ENCODE results near the gene SMIM32.

SMIM32 gene

GRCh38 chr5:136190091-136190720 is 2.8 kb downstream of the SMIM32 start:
- H3K4me3 ChIP-seq (ENCODE audit: low read length): no peak overlapping the region
- DNase-seq (ENCODE audit: low read depth): no peak
- no peak for TF ChIP-seq CTCF (conservative IDR thresholded peaks at IDR 0.05; ENCODE audit: low read length)

- no peak for DNase-seq (ENCODE audit: low read depth)
- TF ChIP-seq CTCF (conservative IDR thresholded peaks at IDR 0.05; ENCODE audit: low read length): no peak
- no peak overlapping the region for H3K4me3 ChIP-seq (ENCODE audit: low read length)
Measured at GRCh38 chr5:136188859-136189258, 4.1 kb downstream of the SMIM32 start.

GRCh38 chr5:136186796-136187195 is 6.2 kb downstream of the SMIM32 start:
- DNase-seq (ENCODE audit: low read depth): no peak
- H3K4me3 ChIP-seq (ENCODE audit: low read length): no peak overlapping the region
- no peak for TF ChIP-seq CTCF (conservative IDR thresholded peaks at IDR 0.05; ENCODE audit: low read length)

- DNase-seq (ENCODE audit: low read depth): no peak
- H3K4me3 ChIP-seq (ENCODE audit: low read length): no peak overlapping the region
- no peak for TF ChIP-seq CTCF (conservative IDR thresholded peaks at IDR 0.05; ENCODE audit: low read length)
Measured at GRCh38 chr5:136185974-136186665, 6.8 kb downstream of the SMIM32 start.

GRCh38 chr5:136182618-136183017 is 10.3 kb downstream of the SMIM32 start:
- no peak for TF ChIP-seq CTCF (conservative IDR thresholded peaks at IDR 0.05; ENCODE audit: low read length)
- DNase-seq (ENCODE audit: low read depth): peak; percentile 9
- no peak overlapping the region for H3K4me3 ChIP-seq (ENCODE audit: low read length)

- H3K4me3 ChIP-seq (ENCODE audit: low read length): no peak overlapping the region
- peak; percentile 75 for DNase-seq (ENCODE audit: low read depth)
- TF ChIP-seq CTCF (conservative IDR thresholded peaks at IDR 0.05; ENCODE audit: low read length): peak; percentile 86
Measured at GRCh38 chr5:136174021-136174659, 18.8 kb downstream of the SMIM32 start.

- no peak for DNase-seq (ENCODE audit: low read depth)
- no peak for TF ChIP-seq CTCF (conservative IDR thresholded peaks at IDR 0.05; ENCODE audit: low read length)
Measured at GRCh38 chr5:136169218-136169617, 23.7 kb downstream of the SMIM32 start.

More at GRCh38 chr5:136169218-136169617, 23.7 kb downstream of the SMIM32 start:
- H3K4me3 ChIP-seq (ENCODE audit: low read length): no peak overlapping the region

All from AG10803 (cell line).